Kidney (tissue), 14 donors: ENCODE data around the gene SIM2. TPM values are rescaled to one million over a fixed set of nuclear protein-coding genes. Genes with fewer than 3 reads are reported as not detected.

Experiments
- DNase-seq, 5 donors: peaks; one replicate each; pipeline ENCODE4 v3.0.0-alpha.2; 2013 to 2020
- FAIRE-seq: peaks from 2 replicates; lab custom pipeline; 2012; peaks lifted over from hg19 to GRCh38; lab: Jason Lieb, UNC
- H3K27ac ChIP-seq, 2 donors: one replicate each; pipeline ENCODE4 v1.7.0; 2013; ENCODE audit warnings: low read depth in 2 of 2, low read length in 2 of 2, inconsistent platforms in 1 of 2
- H3K27me3 ChIP-seq: one replicate; pipeline ENCODE4 v1.7.1; 2013; ENCODE audit warnings: low read length, inconsistent platforms; ENCODE audit not compliant: control insufficient read depth, insufficient read depth
- H3K36me3 ChIP-seq, 3 donors: one replicate each; pipeline versions ENCODE4 v1.7.0 to v1.7.1; 2013; ENCODE audit warnings: low read length in 3 of 3, control low read depth in 1 of 3, inconsistent platforms in 1 of 3; ENCODE audit not compliant: insufficient read depth in 3 of 3, control insufficient read depth in 2 of 3
- H3K4me1 ChIP-seq, 3 donors: one replicate each; pipeline versions ENCODE4 v1.7.0 to v1.7.1; 2013; ENCODE audit warnings: low read length in 3 of 3, inconsistent platforms in 1 of 3, low read depth in 1 of 3; ENCODE audit not compliant: control insufficient read depth in 2 of 3, insufficient read depth in 2 of 3
- H3K4me3 ChIP-seq, 3 donors: one replicate each; pipeline versions ENCODE4 v1.7.0 to v1.8.1; 2013; ENCODE audit warnings: low read length in 3 of 3, control low read depth in 1 of 3, inconsistent platforms in 1 of 3
- H3K9ac ChIP-seq, 3 donors: one replicate each; pipeline versions ENCODE4 v1.7.0 to v1.7.1; 2013; ENCODE audit warnings: low read length in 3 of 3, control low read depth in 1 of 3, inconsistent platforms in 1 of 3
- H3K9me3 ChIP-seq, 3 donors: one replicate each; pipeline versions ENCODE4 v1.7.0 to v1.7.1; 2013; ENCODE audit warnings: low read length in 3 of 3, control low read depth in 1 of 3, inconsistent platforms in 1 of 3; ENCODE audit not compliant: control insufficient read depth in 2 of 3, insufficient read depth in 1 of 3
- intact Hi-C: fragments of 100-400 bp; cut with DNase I; formaldehyde crosslinking; loops from one replicate; pipeline ENCODE4 v1.11.1; 2022
- polyA plus RNA-seq: library from polyadenylated mRNA; stranded (reverse); fragments of 350-450 nt; fragmentation: Illumina TruSeq; extraction: RNeasy Lipid Tissue Mini Kit (QIAGEN cat#74804); gene quantifications from one replicate; pipeline ENCODE4 v1.2.3, GENCODE V29; 2014; ENCODE audit warnings: low read depth, low replicate concordance; ENCODE audit not compliant: insufficient read depth
- total RNA-seq: library from RNA; stranded (reverse); fragmentation: NEBNext Ultra II Directional; extraction: Animal tissue kit (Norgen Biotek cat#: 25700); gene quantifications from one replicate; pipeline ENCODE4 v1.2.1, GENCODE V29; 2021
- TF ChIP-seq, protein P1 (sequence below): IDR thresholded peaks from 3 replicates; pipeline ENCODE4 v1.5.1; 2012; ENCODE audit warnings: mild to moderate bottlenecking, moderate library complexity, borderline replicate concordance; ENCODE audit not compliant: insufficient read depth; ENCODE audit errors: extremely low read depth
- donor health status: control.
- donor health status: control.
- donor health status: control.
- donor health status: control.
- donor health status: control.
- donor health status: DM: yes; HTN: yes; CAD: no.
- donor health status: Normal renal cell carcinoma (clear cell type).

SIM2 gene
- total and polyA plus RNA-seq, 2 donors from 2014 or later: 6.5 to 71.3 TPM

DNA sequence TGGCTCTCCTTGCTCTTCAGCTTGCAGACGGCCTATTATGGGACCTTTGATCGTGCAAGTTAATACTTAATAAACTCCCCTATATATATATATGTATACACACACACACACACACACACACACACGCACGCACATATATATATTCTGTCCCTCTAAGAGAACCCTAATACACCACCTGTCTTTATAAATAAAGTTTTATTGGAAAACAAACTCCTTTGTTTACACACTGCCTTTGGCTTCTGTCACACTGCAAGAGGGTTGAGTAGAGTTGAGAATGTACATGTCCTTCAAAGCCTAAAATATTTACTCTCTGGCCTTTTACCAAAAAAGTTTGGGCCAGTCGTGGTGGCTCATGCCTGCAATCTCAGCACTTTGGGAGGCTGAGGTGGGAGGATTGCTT, 26.2 kb upstream of the SIM2 start:
- no peak overlapping the region for H3K9ac ChIP-seq
- no peaks in the 10 kb centered on the region for H3K36me3 ChIP-seq
- H3K4me1 ChIP-seq: no peaks in the 10 kb centered on the region
- no peaks in the 10 kb centered on the region for H3K27me3 ChIP-seq
- FAIRE-seq (no peak), DNase-seq (no peak)
- H3K4me3 ChIP-seq: no peak overlapping the region
- intact Hi-C loops: no loop called here
- TF ChIP-seq, protein P1, sequence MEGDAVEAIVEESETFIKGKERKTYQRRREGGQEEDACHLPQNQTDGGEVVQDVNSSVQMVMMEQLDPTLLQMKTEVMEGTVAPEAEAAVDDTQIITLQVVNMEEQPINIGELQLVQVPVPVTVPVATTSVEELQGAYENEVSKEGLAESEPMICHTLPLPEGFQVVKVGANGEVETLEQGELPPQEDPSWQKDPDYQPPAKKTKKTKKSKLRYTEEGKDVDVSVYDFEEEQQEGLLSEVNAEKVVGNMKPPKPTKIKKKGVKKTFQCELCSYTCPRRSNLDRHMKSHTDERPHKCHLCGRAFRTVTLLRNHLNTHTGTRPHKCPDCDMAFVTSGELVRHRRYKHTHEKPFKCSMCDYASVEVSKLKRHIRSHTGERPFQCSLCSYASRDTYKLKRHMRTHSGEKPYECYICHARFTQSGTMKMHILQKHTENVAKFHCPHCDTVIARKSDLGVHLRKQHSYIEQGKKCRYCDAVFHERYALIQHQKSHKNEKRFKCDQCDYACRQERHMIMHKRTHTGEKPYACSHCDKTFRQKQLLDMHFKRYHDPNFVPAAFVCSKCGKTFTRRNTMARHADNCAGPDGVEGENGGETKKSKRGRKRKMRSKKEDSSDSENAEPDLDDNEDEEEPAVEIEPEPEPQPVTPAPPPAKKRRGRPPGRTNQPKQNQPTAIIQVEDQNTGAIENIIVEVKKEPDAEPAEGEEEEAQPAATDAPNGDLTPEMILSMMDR: no peak
- H3K27ac ChIP-seq: no peak overlapping the region
- H3K9me3 ChIP-seq: no peaks in the 10 kb centered on the region

DNA sequence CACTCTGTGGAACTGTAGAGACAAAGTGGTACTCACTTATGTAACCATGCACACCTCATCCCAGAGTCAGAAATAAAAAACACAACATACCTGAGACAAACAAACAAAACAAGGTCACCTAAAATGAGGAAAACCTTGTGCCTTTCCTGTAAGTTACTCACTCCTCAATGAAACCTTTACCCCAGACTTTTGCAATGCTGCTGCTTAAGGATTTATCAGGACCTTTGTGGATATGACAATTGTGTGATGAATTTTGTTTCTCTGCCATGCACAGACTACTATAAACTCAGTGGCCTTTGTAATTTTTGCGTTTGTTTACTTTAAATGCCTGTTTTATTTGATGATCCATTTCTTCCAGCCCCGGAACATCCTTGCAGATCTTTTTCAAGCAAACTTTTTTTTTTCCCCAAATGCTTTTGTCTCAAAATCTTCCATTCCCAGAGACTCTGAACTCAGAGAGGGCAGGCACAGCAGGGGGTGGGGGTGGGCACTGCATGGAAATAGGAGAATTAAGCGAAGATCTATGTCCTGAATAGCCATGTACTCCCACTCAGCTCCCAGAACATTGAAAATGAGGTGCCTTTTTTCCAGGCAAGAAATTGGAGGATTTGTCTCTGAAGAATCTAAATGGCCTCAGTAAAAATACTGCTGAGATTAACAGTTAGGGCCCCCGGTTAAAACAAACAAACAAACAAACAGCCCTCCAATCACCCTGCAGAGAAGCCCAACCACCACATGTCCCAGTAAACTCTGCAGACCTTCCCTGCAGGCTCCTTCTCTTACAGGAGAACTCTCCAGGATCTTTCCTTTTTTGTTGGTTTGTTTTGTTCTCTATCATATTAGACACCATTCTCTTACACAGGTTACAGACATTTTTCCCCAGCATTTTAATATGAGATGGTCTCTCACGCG, 22.6 kb upstream of the SIM2 start:
- peaks cover 0 to 8% (median 0%) of the 10 kb centered on the region in 3 donors for H3K9me3 ChIP-seq
- H3K36me3 ChIP-seq: no peaks in the 10 kb centered on the region
- FAIRE-seq: no peak
- H3K4me3 ChIP-seq: no peak overlapping the region
- no peaks in the 10 kb centered on the region for H3K27me3 ChIP-seq
- H3K27ac ChIP-seq: no peak overlapping the region
- DNase-seq: no peak
- intact Hi-C loops: no loop called here
- H3K4me1 ChIP-seq: no peaks in the 10 kb centered on the region
- H3K9ac ChIP-seq: no peak overlapping the region
- TF ChIP-seq, protein P1: no peak

DNA sequence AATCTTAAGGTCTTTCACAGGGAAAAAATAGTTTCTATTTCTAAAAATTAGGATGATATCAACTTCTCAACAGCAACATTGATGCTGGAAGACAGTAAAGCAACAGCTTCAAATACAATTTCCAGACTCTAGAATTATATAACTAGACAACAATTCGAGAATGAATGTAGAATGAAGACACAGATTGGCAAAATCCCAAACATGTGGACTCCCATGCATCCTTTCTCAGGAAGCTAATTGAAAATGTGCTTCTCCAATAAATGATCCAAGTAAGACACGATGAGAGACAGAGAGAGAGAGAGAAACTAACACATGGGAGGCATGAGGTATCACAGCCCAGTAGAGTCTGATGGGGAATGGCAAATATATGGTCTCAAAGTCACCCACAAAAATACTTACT, 21.5 kb upstream of the SIM2 start:
- no peaks in the 10 kb centered on the region for H3K4me1 ChIP-seq
- no peaks in the 10 kb centered on the region for H3K36me3 ChIP-seq
- no peak overlapping the region for H3K9ac ChIP-seq
- FAIRE-seq: no peak
- TF ChIP-seq, protein P1: no peak
- no peak for DNase-seq
- H3K27ac ChIP-seq: no peak overlapping the region
- H3K9me3 ChIP-seq: peaks cover 0 to 11% (median 0%) of the 10 kb centered on the region in 3 donors
- intact Hi-C loops: no loop called here
- no peaks in the 10 kb centered on the region for H3K27me3 ChIP-seq
- H3K4me3 ChIP-seq: no peak overlapping the region
